MV-4-11 (cell line): Measurements from ENCODE around the gene FLNB.

Experiments used
- DNase-seq: peaks from one replicate; lab custom pipeline; 2025; lab: John Stamatoyannopoulos, UW

FLNB gene

DNA sequence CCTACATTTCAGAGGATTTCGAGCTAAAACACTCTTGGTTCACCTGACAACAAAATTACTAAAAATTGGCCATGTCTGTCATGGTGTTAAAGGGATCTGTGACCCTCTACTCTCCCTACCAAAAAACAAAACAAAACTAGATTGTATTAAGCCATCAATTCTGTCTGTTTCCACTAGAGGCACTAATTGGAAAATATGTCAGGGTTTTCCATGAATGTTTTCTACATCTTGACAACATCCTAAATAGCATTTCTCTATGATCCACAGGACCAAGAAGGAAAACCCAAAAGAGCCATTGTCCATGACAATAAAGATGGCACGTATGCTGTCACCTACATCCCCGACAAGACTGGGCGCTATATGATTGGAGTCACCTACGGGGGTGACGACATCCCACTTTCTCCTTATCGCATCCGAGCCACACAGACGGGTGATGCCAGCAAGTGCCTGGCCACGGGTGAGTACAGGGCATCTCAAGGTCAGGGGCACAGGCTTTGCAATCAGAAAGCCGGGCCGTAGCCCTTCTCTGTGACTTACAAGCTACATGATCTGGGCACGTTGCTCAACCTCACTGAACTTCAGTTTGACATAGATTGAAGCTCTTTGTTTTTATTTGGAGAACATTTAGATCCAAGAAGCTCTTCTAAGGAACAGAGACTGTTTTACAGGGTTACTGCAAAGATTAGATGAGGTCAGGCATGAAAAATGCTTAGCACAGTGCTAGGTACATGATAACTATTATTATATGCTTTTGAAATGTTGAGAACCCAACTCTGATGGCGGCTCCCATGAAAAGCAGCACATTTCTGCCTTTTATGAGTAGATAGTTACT is 127.7 kb downstream of the FLNB start:
- DNase-seq: no peak

DNA sequence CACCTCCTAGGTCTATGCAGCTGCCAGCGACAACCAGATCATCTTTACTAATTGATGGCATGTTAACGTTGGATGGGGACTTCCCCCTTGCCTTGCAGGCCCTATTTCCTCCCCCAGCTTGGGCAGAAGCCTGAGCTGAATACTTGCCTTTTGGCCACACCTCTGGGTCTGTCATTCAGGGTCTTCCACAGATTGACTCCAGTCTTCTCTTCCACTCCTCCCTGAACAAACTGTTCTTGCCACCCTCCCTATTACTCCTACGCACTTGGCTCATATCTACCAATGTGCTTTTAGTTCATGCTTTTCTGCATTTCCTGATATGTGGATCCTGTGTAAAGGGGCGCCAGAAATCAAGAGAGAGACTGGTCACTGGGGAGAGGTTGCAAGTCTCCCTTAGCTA is 129.1 kb downstream of the FLNB start:
- DNase-seq: no peak

DNA sequence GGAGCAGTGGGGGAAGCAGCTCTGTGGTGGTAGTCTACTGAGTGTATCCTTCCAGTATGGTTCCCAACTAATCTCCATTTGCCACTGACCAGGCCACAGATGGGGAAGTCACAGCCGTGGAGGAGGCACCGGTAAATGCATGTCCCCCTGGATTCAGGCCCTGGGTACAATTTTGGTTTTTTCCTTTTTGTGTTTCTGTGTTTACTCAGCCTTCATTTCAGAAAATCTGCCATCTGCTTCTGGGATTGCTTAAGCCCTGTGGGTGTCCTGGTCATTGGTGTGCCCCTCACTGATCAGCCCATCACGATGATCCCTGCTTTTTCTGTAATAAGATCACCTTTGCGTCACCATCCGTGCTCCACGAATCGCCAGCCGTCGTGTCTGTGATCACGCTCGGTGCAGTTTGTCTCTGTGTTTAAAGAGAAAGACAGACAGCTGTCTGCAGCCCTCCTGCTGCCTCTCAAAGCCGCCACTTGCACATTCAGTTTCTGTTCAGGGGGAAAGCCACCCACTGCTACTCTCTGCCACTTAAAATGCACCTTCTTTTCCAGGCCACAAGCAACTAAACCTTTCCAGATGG is 133.6 kb downstream of the FLNB start:
- DNase-seq: peak; percentile 15

DNA sequence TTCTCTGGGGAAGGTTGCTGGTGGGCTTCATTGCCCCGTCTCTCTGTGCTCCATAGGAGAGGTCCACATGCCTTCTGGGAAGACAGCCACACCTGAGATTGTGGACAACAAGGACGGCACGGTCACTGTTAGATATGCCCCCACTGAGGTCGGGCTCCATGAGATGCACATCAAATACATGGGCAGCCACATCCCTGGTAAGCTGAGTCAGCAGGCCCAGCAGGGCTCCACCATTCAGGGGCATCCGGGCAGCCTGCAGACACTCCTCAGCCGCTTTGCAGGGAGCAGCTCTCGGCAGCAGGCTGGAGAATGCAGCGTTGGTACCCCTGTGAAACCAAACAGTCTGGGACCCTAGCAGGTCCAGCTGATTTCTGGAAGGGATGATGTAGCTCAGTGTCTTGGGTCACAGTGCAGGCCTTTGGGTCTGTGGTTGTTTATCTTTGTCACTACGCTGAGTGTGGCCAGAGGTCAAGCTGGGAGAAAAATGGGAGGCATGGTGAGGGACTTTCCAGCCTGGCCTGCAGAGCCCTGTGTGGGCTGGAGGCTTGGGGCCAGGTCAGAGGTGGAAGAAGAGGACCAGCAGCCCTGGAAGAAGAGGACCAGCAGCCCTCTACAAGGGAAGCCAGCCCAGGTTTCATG is 135.3 kb downstream of the FLNB start:
- DNase-seq: no peak

DNA sequence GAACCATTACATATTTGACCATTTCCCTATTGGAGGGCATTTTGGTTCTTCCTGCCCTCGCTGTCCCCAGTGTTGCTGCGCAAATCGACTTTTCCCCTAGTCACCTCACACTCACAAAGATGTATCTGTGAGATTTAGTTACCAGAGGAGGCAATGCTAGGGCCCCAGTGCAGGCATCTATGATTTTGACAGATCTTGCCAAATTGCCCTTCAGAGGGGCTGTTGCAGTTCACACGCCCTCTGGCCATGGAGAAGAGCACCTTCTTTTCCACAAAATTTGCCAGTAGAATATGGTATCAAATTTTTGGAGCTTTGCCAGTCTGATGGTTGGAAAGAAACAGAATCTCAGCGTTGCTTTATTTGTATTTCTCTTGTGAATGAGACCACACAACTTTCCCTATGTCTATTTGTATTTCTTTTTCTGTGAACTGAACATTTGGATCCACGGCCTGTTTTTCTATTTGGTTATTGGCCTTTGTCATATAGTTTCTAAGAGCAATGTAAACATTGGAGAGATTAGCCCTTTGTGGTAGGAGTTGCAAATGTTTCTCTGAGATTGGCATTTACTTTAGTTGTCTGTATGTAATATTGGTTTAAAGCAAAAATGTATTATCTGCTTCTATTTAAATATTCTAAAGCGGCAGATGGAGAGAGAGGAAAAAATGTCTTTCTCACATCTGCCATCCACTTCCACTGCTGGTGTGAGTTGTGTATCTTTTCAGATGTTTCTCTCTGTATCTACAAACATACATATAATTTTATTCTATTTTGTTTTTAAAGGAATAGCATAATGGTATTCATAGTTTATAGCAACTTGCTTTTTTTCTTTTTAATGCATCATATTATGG is 136.5 kb downstream of the FLNB start:
- DNase-seq: no peak

DNA sequence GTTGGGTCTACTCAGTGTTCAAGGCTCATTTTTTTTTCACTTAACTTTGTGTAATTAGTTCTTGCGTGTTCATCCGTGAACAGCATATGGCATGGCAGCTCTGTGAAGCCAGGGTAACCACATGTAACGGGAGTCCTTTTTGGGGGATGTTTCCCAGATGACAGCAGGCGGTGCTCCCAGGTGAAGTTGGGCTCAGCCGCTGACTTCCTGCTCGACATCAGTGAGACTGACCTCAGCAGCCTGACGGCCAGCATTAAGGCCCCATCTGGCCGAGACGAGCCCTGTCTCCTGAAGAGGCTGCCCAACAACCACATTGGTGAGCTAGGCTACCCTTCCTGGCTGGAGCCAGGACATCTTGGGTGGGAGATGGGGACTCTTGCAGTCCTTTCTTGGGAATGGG is 139.8 kb downstream of the FLNB start:
- no peak for DNase-seq

DNA sequence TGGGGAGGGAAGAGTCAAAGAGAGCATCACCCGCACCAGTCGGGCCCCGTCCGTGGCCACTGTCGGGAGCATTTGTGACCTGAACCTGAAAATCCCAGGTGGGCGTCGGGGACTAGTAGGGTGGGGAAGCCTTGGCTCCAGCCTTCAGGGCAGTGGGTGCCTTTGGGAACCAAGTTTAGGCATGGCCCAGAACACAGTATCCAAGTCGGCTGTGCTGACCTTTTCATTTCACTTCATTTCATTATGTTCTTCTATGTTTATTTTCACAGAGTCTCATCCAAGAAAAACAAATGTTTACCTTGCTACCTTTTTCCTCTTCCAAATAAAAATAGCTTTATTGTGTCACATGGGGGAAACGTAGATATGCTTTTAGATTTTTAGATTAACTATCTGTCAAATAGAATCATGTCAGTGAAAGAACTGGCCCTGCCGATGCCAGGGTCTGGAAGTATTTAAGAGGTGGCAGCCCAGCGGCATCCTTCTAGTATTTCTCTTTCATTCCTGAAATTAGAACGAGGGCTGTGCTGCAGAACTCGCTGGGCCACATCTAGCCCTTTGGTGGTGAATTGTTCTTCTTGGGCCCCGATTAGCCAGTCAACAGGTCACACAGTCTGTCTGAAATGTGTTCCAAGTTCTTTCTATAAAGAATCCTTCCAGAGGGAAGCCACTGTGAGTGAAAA is 142.0 kb downstream of the FLNB start:
- no peak for DNase-seq

DNA sequence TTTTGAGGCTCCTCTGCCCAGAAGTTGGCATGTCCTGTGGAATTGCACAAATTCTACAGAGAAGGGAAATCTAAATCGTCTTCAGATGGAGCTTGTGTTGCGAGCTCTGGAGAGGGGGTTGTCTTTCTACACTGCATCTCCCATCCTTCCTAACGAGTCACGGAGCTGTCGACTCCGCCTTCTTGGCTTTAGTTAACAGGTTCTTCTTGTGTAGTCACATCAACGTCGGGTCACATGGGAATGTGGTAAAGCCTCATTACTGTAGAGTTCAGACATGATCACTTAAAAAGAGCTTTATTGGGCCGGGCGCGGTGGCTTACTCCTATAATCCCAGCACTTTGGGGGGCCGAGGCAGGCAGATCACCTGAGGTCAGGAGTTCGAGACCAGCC is 142.6 kb downstream of the FLNB start:
- DNase-seq: no peak

DNA sequence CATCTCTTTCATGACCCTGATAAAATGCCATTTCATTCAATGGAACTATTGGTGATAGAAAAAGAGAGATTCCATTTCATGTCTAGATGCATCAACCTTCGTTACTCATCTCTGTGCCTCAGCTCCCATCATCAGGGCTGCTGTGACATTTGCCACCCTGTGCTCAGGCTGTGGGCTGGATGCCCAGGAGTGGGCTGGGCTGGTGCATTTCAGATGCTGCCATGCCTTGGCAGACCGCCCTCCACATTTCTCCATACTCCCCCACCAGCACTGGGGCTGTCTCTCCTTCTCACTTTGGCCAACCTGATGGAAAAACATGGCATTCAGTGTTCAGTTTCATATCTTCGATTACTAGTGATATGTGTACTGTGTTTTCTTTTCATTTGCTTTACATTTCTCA is 143.4 kb downstream of the FLNB start:
- DNase-seq: no peak

DNA sequence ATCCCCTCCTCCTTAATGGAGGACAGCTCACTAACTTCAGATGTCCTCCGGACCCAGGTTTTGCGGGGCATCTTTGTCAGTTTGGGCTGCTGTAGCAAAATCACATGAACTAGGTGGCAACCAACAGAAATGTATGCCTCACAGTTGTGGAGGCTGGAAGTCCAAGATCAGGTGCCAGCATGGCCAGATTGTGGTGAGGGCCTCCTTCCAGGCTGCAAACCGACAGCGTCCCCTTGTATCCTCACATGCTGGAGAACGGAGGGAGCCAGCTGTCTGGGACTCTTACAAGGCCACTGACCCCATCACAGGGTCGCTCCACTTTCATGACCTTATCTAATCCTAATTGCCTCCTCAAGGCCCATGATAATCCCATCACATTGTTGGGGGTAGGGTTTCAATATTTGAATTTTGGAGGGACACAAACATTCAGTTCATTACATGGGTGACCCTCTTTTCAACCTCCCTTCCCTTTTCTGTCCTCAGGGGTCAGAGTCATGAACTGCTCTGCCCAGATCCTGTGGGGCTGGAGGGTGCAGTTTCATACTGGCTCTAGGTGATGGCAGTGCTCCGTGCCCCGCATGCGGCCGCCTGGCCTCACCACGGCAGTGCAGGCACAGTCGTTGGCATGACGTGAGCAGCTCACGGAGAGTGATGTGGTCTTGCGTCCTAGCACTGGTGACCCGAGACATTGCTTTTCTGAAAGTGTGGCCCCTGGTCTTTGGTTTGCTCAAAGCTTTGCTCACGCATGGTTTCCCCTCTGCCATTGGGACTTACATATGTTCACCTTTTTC is 144.2 kb downstream of the FLNB start:
- DNase-seq: no peak

DNA sequence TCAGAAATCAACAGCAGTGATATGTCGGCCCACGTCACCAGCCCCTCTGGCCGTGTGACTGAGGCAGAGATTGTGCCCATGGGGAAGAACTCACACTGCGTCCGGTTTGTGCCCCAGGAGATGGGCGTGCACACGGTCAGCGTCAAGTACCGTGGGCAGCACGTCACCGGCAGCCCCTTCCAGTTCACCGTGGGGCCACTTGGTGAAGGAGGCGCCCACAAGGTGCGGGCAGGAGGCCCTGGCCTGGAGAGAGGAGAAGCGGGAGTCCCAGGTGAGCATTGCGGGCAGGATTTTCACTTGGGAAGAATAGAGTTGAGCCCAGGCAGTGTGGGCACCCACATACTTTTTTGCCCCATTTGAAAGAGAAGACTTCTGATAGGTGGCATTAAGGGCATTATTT is 145.1 kb downstream of the FLNB start:
- no peak for DNase-seq

DNA sequence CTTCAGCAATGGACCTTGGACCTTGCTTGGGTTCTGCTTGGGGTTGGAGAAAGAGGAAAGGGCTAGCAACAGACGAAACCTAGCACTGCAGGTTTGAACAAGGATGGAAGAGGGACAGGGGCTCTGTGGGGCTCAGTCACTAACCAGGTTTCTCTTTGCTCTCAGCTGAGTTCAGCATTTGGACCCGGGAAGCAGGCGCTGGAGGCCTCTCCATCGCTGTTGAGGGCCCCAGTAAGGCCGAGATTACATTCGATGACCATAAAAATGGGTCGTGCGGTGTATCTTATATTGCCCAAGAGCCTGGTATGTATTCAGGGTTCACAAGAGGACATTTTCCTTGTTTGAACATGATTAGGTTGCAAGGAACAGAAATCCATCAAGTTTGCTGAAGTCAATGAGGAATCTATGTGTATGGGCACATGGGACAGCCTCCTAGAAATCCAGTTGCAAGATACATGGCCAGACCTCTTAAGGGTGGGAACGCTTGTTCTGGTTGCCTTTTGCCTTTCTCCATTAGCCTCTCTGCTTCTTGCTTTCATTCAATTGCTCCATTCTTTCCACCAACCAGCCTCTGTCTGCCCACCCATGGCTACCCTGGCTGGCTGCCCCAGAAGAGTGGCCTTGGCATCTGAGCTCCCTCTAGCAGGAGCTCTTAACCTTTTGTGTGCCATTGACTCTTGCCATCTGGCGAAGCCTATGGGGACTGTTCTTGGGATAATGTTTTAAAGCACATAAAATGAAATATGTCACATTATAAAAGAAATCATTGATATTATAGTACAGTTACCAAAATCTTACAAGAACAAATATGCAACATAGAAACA is 146.6 kb downstream of the FLNB start:
- DNase-seq: no peak

DNA sequence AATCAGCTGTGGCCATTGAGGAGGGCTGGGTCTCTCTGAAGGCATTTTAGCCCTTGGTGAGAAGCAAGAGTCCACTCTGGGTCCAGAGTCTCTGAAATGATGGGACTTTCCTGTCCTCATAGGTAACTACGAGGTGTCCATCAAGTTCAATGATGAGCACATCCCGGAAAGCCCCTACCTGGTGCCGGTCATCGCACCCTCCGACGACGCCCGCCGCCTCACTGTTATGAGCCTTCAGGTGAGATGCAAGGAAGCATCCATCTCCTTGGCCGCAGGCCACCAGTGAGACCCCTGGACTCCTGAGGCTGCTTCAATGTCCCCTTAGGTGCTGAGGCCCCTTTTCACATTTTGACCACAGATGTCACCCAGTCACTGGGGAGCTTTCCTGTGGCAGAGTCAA is 147.6 kb downstream of the FLNB start:
- no peak for DNase-seq

DNA sequence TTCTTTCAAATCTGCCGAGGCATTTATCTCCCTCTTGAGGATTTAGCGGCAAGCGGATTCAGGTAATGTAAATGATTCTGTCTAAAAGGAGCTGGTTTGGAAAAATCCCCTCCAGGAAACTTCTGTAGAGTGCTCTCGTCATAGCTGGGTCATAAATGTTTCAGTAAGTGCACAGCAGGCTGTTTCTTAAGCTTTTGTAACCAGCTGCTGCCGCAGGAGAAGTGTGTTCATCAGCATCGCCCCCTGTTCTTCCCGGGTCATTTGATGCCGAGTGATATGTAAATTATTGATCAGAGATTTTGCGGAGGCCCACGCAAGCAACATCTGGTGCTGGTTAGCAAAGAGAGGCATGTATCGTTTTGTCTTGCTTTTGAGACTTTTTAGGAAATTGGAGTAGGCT is 149.5 kb downstream of the FLNB start:
- no peak for DNase-seq

DNA sequence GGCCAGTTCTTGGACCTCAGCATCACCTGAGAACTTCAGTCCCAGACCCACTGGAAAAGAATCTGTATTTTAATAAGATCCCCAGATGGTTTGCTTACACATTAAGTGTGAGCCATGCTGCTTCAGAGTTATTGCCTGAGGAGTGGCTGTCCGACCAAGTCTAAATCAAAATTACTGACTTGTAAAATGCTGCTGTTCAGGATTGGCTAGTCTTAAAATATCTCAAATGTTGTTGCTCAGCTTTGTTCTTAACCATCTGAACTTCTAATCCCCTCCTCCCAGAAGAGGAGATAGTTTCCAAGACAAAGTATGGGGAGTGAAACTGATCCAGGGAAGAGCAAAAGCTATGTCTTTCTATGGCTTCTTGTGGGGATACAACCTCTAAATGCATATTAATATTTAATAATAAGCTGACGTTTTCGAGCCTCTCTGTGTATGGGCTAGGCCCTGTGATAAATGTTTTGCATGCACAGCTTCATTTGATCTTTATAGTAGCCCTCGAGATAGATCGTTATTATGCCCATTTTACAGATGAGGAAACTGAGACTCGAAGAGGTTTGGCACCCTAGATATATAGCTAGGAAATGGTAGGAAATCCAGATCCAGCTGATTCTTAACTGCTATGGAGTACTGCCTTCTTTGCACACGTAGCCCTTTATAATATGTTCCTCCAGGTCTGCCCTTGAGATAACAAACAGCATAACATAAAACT is 150.4 kb downstream of the FLNB start:
- DNase-seq: no peak

DNA sequence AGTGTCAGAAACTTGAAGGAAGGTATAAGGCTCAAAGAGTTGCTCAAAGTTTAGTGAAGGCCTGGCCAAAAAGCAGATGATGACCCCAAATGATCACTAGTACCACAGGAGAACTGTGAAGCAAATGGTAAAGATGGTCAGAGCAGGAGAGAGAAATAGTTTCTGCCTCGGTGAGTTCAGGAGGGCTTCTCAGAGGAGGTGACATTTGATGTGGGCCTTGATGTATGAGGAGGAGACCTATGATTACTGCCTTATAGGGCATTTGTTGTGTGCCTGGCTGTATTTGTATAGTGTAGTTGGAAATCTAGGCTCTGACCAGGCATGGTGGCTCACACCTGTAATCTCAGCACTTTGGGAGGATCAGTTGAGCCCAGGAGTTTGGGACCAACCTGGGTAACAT is 152.2 kb downstream of the FLNB start:
- no peak for DNase-seq

DNA sequence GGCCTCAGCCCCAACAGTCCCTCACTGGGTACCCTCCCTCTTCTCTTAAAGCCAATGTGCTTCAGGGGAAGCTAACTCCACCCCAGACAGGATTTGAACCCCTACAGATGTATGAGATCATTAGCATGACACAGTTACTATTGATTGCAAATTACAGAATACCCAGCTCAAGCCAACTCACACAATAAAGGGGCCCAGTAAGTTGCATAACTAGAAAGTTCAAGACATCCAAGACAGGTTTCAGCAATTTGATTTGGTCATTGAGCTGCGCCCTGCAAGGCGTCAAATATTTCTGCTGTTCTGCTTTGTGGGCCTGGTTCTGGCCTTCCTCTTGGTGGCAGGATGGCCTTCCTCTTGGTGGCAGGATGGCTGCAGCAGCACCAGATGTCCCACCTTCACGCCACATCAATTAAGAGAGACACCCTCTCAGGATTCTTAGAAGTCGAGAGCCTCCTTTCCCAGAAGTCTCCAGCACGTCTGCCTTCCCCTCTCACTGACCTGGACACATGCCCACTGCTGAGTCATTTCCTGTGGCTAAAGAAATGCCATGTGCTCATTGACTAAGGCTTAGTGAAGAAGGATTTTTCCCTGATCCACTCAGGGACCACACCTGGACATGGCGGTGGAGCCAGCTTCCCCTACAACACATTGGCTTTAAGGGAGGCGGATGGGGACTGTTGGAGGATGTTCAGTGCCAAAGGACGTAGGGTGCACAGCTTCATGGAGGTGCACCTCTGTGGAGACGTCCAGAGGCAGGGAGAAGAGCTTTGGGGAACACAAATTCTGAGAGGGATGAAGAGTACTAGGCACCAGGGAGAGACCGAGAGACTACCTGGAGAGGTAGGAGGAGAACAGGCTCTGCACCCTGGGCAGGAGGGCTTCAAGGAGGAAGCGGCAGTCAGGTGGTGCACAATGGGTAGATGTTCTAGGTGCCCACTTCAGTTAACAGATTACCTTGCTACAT is 153.5 kb downstream of the FLNB start:
- peak; percentile 58 for DNase-seq

DNA sequence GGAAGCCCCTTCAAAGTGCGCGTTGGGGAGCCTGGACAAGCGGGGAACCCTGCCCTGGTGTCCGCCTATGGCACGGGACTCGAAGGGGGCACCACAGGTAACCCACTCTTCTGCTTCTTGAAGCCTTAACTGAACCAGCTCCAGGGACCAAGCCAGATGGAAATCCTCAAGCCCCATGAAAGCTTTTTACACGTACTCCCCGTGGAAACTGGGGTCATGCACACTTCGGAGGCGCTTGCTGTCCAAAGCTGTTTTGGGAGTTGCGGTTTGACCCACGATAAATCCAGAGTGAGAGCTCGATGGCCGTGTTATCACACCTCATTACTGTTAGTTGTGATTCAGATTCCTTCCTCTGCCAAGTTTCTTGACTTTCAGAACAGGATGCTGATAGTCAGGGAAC is 155.0 kb downstream of the FLNB start:
- DNase-seq: no peak
